ENCODE measurements around the gene TMEM231.

TMEM231 gene

GRCh38 chr16:75584108-75584507 is 28.1 kb upstream of the TMEM231 start:
- Histone ChIP-seq H3K27ac (ENCODE audit: low read depth, low read length) (no peak overlapping the region), H3K4me1 (ENCODE audit: control insufficient read depth in 1 of 2, insufficient read depth in 2 of 2, low read length in 2 of 2) (no peaks in the 10 kb centered on the region), H3K9ac (ENCODE audit: low read depth in 1 of 2, low read length in 2 of 2) (no peak overlapping the region), H3K27me3 (ENCODE audit: control insufficient read depth in 1 of 2, insufficient read depth in 2 of 2, low read length in 2 of 2) (no peaks in the 10 kb centered on the region), H3K9me3 (ENCODE audit: control insufficient read depth in 1 of 2, low read length in 2 of 2) (no peaks in the 10 kb centered on the region), H3K36me3 (ENCODE audit: control insufficient read depth in 1 of 2, insufficient read depth in 2 of 2, low read length in 2 of 2) (peaks cover 1 to 7% of the 10 kb centered on the region in 2 donors), H3K4me3 (ENCODE audit: low read depth in 1 of 2, low read length in 2 of 2) (no peak overlapping the region)

DNA sequence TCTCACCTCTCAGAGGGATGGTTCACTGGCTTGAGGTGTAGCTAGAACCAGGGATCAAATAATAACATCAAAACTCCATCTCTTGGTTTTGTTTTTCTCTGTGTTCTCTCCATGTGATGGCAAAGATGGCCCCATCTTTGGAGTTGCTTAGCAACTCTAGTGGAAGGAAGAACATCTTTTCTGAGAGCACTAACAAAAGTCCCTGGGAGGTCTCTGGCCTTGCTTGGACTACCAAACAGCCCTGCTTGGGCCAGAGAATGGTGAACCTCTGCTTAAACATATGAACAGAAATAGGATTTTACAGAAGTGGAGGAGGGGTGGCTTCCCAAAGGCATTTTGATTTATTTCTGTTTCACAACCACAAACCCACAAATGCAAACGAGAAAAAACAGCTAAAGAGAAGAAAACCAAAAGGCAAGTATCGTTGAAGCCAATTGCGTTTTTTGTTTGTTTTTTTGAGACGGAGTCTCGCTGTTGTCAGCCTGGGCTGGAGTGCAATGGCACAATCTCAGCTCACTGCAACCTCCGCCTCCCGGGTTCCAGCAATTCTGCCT is 23.3 kb upstream of the TMEM231 start:
- Histone ChIP-seq H3K27ac (ENCODE audit: low read depth, low read length) (no peak overlapping the region), H3K4me3 (ENCODE audit: low read depth in 1 of 2, low read length in 2 of 2) (no peak overlapping the region), H3K36me3 (ENCODE audit: control insufficient read depth in 1 of 2, insufficient read depth in 2 of 2, low read length in 2 of 2) (peaks cover 32 to 43% of the 10 kb centered on the region in 2 donors), H3K4me1 (ENCODE audit: control insufficient read depth in 1 of 2, insufficient read depth in 2 of 2, low read length in 2 of 2) (peaks cover 0 to 3% of the 10 kb centered on the region in 2 donors), H3K27me3 (ENCODE audit: control insufficient read depth in 1 of 2, insufficient read depth in 2 of 2, low read length in 2 of 2) (no peaks in the 10 kb centered on the region), H3K9me3 (ENCODE audit: control insufficient read depth in 1 of 2, low read length in 2 of 2) (no peaks in the 10 kb centered on the region), H3K9ac (ENCODE audit: low read depth in 1 of 2, low read length in 2 of 2) (no peak overlapping the region)

DNA sequence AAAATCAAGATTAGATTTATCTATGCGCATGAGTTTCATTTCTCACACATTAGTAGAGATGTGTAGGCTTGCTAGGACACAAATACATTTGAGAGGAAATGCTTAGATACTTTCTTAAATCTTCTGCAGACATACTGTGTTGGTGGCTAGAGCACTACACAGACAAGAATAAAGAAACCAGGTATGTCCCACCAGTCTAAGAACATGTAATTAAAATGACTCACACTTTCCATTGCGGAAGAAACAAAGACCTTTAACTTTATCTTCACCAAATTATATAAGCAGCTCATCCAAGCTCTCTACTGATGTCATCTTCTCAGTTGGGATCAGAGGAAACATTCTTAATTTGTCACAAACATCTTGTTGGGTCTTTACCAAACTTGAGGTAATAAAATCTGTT is 22.7 kb upstream of the TMEM231 start:
- no peak overlapping the region for H3K4me3 ChIP-seq (ENCODE audit: low read depth in 1 of 2, low read length in 2 of 2)
- peaks cover 0 to 3% of the 10 kb centered on the region in 2 donors for H3K4me1 ChIP-seq (ENCODE audit: control insufficient read depth in 1 of 2, insufficient read depth in 2 of 2, low read length in 2 of 2)
- peaks cover 36 to 50% of the 10 kb centered on the region in 2 donors for H3K36me3 ChIP-seq (ENCODE audit: control insufficient read depth in 1 of 2, insufficient read depth in 2 of 2, low read length in 2 of 2)
- H3K9me3 ChIP-seq (ENCODE audit: control insufficient read depth in 1 of 2, low read length in 2 of 2) = no peaks in the 10 kb centered on the region
- H3K9ac ChIP-seq (ENCODE audit: low read depth in 1 of 2, low read length in 2 of 2) = no peak overlapping the region
- H3K27me3 ChIP-seq (ENCODE audit: control insufficient read depth in 1 of 2, insufficient read depth in 2 of 2, low read length in 2 of 2) = no peaks in the 10 kb centered on the region
- H3K27ac ChIP-seq (ENCODE audit: low read depth, low read length) = no peak overlapping the region

DNA sequence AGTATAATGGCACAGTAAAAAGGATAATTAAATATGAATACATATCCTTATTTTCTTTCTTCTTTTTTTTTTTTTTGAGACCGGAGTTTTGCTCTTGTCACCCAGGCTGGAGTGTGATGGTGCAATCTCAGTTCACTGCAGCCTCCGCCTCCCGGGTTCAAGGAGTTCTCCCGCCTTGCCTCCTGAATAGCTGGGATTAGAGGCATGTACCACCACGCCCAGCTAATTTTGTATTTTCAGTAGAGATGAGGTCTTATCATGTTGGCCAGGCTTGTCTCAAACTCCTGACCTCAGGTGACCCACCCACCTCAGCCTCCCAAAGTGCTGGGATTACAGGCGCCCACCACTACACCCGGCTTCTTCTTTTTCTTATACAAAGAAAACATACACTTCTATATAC is 22.2 kb upstream of the TMEM231 start:
- Histone ChIP-seq H3K36me3 (ENCODE audit: control insufficient read depth in 1 of 2, insufficient read depth in 2 of 2, low read length in 2 of 2) (peaks cover 41 to 55% of the 10 kb centered on the region in 2 donors), H3K9me3 (ENCODE audit: control insufficient read depth in 1 of 2, low read length in 2 of 2) (no peaks in the 10 kb centered on the region), H3K4me3 (ENCODE audit: low read depth in 1 of 2, low read length in 2 of 2) (no peak overlapping the region), H3K27me3 (ENCODE audit: control insufficient read depth in 1 of 2, insufficient read depth in 2 of 2, low read length in 2 of 2) (no peaks in the 10 kb centered on the region), H3K9ac (ENCODE audit: low read depth in 1 of 2, low read length in 2 of 2) (no peak overlapping the region), H3K4me1 (ENCODE audit: control insufficient read depth in 1 of 2, insufficient read depth in 2 of 2, low read length in 2 of 2) (peaks cover 3 to 8% of the 10 kb centered on the region in 2 donors), H3K27ac (ENCODE audit: low read depth, low read length) (no peak overlapping the region)

DNA sequence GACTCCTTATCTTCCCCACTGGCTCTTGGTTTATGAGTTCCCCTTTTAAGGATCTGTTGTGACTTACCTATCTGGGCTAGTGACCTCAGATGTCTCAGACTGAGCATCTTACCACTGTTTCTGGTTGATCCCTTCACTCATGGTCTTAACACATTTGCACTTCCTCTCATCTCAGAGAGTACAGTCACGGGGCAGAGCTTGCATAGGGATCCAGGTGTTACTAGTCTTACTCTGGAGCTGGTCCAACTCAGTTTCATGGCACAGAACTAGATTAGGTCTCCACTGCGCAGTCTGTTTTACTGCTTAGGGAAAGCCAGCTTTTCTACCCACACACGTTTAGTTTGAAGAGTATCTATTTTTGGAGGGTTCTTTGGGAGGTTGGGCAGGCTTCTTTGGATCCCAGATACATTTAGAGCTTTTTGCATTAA is 20.3 kb upstream of the TMEM231 start:
- Histone ChIP-seq H3K4me1 (ENCODE audit: control insufficient read depth in 1 of 2, insufficient read depth in 2 of 2, low read length in 2 of 2) (peaks cover 8 to 9% of the 10 kb centered on the region in 2 donors), H3K4me3 (ENCODE audit: low read depth in 1 of 2, low read length in 2 of 2) (no peak overlapping the region), H3K9me3 (ENCODE audit: control insufficient read depth in 1 of 2, low read length in 2 of 2) (no peaks in the 10 kb centered on the region), H3K27me3 (ENCODE audit: control insufficient read depth in 1 of 2, insufficient read depth in 2 of 2, low read length in 2 of 2) (no peaks in the 10 kb centered on the region), H3K9ac (ENCODE audit: low read depth in 1 of 2, low read length in 2 of 2) (no peak overlapping the region), H3K36me3 (ENCODE audit: control insufficient read depth in 1 of 2, insufficient read depth in 2 of 2, low read length in 2 of 2) (peaks cover 53 to 68% of the 10 kb centered on the region in 2 donors), H3K27ac (ENCODE audit: low read depth, low read length) (no peak overlapping the region)

DNA sequence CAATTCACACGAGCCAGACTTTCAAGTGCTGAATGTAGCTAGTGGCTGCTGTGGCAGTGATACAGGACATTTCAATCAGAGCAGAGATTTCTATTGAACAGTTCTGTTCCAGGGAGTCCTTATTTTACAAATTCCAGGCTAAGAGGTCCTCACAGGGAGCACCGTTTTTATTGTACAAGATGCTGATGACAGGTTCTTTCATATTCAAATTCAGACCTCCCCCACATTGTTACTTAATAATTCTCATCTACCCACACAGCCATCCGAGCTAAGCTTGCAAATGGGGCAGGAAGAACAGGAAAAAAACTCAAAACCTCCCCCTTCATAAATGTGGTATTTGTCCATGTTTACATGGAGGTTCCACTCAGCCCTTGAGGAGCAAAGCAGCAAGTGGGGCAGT is 19.9 kb upstream of the TMEM231 start:
- H3K27me3 ChIP-seq (ENCODE audit: control insufficient read depth in 1 of 2, insufficient read depth in 2 of 2, low read length in 2 of 2) = no peaks in the 10 kb centered on the region
- no peaks in the 10 kb centered on the region for H3K9me3 ChIP-seq (ENCODE audit: control insufficient read depth in 1 of 2, low read length in 2 of 2)
- no peak overlapping the region for H3K4me3 ChIP-seq (ENCODE audit: low read depth in 1 of 2, low read length in 2 of 2)
- H3K36me3 ChIP-seq (ENCODE audit: control insufficient read depth in 1 of 2, insufficient read depth in 2 of 2, low read length in 2 of 2) = peaks cover 53 to 73% of the 10 kb centered on the region in 2 donors
- no peak overlapping the region for H3K9ac ChIP-seq (ENCODE audit: low read depth in 1 of 2, low read length in 2 of 2)
- H3K4me1 ChIP-seq (ENCODE audit: control insufficient read depth in 1 of 2, insufficient read depth in 2 of 2, low read length in 2 of 2) = peaks cover 9 to 13% of the 10 kb centered on the region in 2 donors
- H3K27ac ChIP-seq (ENCODE audit: low read depth, low read length) = no peak overlapping the region

DNA sequence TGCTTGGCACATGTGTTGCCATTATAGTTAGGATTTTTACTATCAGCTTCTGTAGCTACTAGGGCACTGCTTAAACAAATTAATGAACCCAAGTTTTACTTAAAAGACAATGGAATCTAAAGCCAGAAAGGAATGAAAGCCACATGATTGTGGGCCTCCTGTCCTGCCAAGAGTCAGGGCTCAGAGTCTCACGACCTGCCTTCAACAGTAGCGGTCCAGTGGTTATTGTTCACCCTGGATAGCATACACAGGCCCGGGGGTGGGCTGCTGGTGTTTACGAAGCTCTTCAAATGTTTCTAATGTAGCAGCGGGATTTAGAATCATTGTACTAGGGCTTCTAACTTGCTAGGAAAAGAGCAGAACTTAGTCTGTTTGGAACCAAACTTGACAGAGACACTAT is 17.9 kb upstream of the TMEM231 start:
- no peaks in the 10 kb centered on the region for H3K9me3 ChIP-seq (ENCODE audit: control insufficient read depth in 1 of 2, low read length in 2 of 2)
- no peaks in the 10 kb centered on the region for H3K27me3 ChIP-seq (ENCODE audit: control insufficient read depth in 1 of 2, insufficient read depth in 2 of 2, low read length in 2 of 2)
- H3K9ac ChIP-seq (ENCODE audit: low read depth in 1 of 2, low read length in 2 of 2) = no peak overlapping the region
- peaks cover 57 to 75% of the 10 kb centered on the region in 2 donors for H3K36me3 ChIP-seq (ENCODE audit: control insufficient read depth in 1 of 2, insufficient read depth in 2 of 2, low read length in 2 of 2)
- H3K4me3 ChIP-seq (ENCODE audit: low read depth in 1 of 2, low read length in 2 of 2) = no peak overlapping the region
- no peak overlapping the region for H3K27ac ChIP-seq (ENCODE audit: low read depth, low read length)
- peaks cover 13 to 23% of the 10 kb centered on the region in 2 donors for H3K4me1 ChIP-seq (ENCODE audit: control insufficient read depth in 1 of 2, insufficient read depth in 2 of 2, low read length in 2 of 2)

DNA sequence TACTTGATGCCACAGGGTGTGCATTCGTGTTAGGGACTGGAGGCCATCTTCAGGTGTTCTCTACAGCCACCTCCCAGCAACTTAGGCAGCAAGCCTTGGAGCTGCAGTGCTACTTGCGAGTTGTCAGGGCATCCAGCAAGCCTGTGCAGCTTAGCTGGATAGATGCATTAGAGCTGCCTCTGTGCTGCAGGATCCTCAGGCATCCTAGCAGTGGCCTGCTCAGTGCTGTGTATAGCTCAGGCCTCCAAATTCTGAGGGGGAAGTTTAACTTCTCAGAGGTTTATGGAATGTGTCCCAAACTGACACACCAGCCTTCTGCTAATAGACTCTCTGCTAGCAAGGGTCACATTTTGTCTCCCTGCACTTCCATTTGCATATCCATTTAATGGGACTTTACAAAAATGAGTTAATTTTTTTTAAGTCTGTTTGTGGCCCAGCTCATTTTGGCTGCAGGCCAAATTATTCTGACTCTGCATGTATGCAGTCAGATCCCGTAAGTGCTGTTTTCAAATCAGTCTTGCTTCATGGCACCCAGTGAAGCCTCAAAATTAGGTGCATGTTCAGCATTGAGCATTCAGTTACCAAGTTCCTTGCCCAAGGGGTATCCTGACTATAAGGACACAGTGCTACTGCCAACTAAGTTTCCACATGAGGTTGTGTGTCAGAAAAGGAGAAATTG is 17.0 kb upstream of the TMEM231 start:
- Histone ChIP-seq H3K9me3 (ENCODE audit: control insufficient read depth in 1 of 2, low read length in 2 of 2) (no peaks in the 10 kb centered on the region), H3K27ac (ENCODE audit: low read depth, low read length) (no peak overlapping the region), H3K9ac (ENCODE audit: low read depth in 1 of 2, low read length in 2 of 2) (no peak overlapping the region), H3K4me3 (ENCODE audit: low read depth in 1 of 2, low read length in 2 of 2) (no peak overlapping the region), H3K4me1 (ENCODE audit: control insufficient read depth in 1 of 2, insufficient read depth in 2 of 2, low read length in 2 of 2) (peaks cover 15 to 26% of the 10 kb centered on the region in 2 donors), H3K27me3 (ENCODE audit: control insufficient read depth in 1 of 2, insufficient read depth in 2 of 2, low read length in 2 of 2) (no peaks in the 10 kb centered on the region), H3K36me3 (ENCODE audit: control insufficient read depth in 1 of 2, insufficient read depth in 2 of 2, low read length in 2 of 2) (peaks cover 60 to 76% of the 10 kb centered on the region in 2 donors)

DNA sequence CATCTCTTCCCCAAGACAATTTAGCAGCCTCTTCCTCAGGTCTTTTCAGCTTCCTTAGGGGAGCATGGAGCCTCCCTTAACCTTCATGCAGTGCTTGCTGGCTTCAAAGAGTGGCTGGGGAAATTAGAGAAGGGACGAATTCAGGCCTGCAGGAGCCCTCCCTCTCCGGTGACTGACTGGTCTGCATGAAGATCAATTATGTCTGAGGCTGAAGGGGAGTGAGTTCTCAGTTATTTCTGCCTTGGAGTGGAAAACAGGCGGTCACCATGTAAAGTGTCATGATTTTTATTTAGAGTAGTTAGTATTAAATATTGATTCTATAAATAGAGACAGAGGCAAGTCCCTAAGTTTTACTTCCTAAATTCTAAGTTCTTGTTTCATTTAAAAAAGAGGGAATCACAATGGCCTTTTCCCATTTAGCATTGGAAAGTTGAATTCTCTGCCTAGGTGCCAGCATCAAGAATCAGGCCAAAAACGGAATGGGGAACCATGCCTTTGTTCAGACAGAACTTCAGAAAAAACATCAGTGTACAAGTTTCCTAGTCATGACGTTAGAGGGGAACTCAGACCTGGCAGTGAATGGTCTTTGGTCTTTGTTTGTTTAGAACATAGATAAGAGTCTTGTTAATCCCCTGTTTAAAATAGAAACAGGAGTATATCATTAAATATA is 14.5 kb upstream of the TMEM231 start:
- Histone ChIP-seq H3K9me3 (ENCODE audit: control insufficient read depth in 1 of 2, low read length in 2 of 2) (no peaks in the 10 kb centered on the region), H3K27ac (ENCODE audit: low read depth, low read length) (no peak overlapping the region), H3K27me3 (ENCODE audit: control insufficient read depth in 1 of 2, insufficient read depth in 2 of 2, low read length in 2 of 2) (no peaks in the 10 kb centered on the region), H3K4me3 (ENCODE audit: low read depth in 1 of 2, low read length in 2 of 2) (no peak overlapping the region), H3K9ac (ENCODE audit: low read depth in 1 of 2, low read length in 2 of 2) (no peak overlapping the region), H3K4me1 (ENCODE audit: control insufficient read depth in 1 of 2, insufficient read depth in 2 of 2, low read length in 2 of 2) (peaks cover 31 to 38% of the 10 kb centered on the region in 2 donors), H3K36me3 (ENCODE audit: control insufficient read depth in 1 of 2, insufficient read depth in 2 of 2, low read length in 2 of 2) (peaks cover 41 to 60% of the 10 kb centered on the region in 2 donors)

DNA sequence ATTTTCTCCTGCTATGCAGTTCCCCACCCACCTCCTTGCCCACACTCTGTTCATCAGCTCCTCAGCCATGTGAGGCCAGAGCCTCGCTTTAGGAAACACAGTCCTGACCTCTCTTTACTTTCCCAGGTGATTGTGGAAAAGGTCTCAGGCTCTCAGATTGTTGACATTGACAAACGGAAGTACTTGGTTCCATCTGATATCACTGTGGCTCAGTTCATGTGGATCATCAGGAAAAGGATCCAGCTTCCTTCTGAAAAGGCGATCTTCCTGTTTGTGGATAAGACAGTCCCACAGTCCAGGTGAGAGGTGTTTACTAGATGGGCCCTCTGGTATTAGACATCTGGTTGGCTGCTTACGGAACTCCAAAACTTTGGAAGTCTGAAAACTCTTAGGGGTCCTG is 11.9 kb upstream of the TMEM231 start:
- no peak overlapping the region for H3K27ac ChIP-seq (ENCODE audit: low read depth, low read length)
- H3K9me3 ChIP-seq (ENCODE audit: control insufficient read depth in 1 of 2, low read length in 2 of 2) = no peaks in the 10 kb centered on the region
- peaks cover 24 to 37% of the 10 kb centered on the region in 2 donors for H3K4me1 ChIP-seq (ENCODE audit: control insufficient read depth in 1 of 2, insufficient read depth in 2 of 2, low read length in 2 of 2)
- no peak overlapping the region for H3K9ac ChIP-seq (ENCODE audit: low read depth in 1 of 2, low read length in 2 of 2)
- H3K27me3 ChIP-seq (ENCODE audit: control insufficient read depth in 1 of 2, insufficient read depth in 2 of 2, low read length in 2 of 2) = no peaks in the 10 kb centered on the region
- peaks cover 26 to 39% of the 10 kb centered on the region in 2 donors for H3K36me3 ChIP-seq (ENCODE audit: control insufficient read depth in 1 of 2, insufficient read depth in 2 of 2, low read length in 2 of 2)
- H3K4me3 ChIP-seq (ENCODE audit: low read depth in 1 of 2, low read length in 2 of 2) = no peak overlapping the region
